GM10248 (cell line): Measurements from ENCODE around the gene SHC1.
"Not testable (repeated sequence)": the region's sequence is repeated elsewhere in the genome, so short reads cannot be mapped to it uniquely, and the experiment has no call there.

Experiments
- CTCF ChIA-PET: fragments of 300-600 bp; sonication (Branson Sonifier 250); formaldehyde crosslinking; extraction: SDS; loops from one replicate; lab custom pipeline; 2021; ENCODE audit warnings: antibody characterized with exemption; lab: Yijun Ruan, JAX
- POLR2A ChIA-PET: fragments of 350-650 bp; sonication (Branson Sonifier 250); formaldehyde crosslinking; extraction: SDS; loops from one replicate; lab custom pipeline; 2020; ENCODE audit warnings: antibody characterized with exemption; lab: Yijun Ruan, JAX
- DNase-seq: peaks from one replicate; pipeline ENCODE4 v3.0.0; 2012; ENCODE audit errors: extremely low spot score
- CTCF ChIP-seq: IDR thresholded peaks from 2 replicates; pipeline ENCODE4 v1.5.1; 2012; ENCODE audit warnings: mild to moderate bottlenecking, low read depth; ENCODE audit errors: extremely low read depth, missing control alignments, control extremely low read depth

The SHC1 gene

GRCh38 chr1:154990276-154990675 lies 19.7 kb upstream of the SHC1 start:
- ChIA-PET CTCF (interaction anchor here (0.9 to 5.5 kb wide), 3 partner anchors 9 to 20 kb away, joined by 4 to 48 read pairs (median 4); partner anchors contain the start of gene SHC1), POLR2A (no interaction called here)
- no peak for TF ChIP-seq CTCF
- DNase-seq: no peak

DNA sequence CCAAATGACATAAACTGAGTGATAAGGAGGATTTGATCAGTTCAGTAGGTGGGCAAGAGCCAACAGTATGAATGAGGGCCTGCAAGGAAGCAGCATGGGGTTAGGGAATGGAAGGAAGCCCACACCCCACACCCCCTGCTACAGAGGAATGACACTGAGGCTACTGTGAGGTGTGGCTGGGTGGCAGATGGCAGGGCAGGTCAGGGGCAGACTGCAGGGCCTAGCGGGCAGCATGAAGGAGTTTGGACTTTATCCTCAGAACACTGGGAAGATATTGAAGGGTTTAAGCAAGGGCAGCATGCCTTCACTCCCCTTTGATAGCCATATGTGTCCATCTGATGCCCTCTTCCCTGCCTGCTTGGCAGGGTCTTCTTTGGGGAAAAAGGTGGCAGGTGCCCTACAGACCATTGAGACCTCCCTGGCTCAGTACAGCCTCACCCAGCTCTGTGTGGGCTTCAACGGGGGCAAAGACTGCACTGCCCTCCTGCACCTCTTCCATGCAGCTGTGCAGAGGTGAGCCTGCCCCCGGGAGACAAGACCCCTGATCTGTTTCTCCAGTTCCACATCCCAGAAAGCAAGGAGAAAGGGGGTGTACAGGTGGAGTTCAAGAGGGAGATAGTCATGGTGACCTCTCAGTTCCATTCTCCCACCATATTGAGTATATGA lies 18.8 kb upstream of the SHC1 start:
- CTCF ChIA-PET: interaction anchor here (1.6 to 5.5 kb wide), 4 partner anchors 10 to 72 kb away, joined by 4 to 48 read pairs (median 8); partner anchors contain the start of gene SHC1
- DNase-seq: no peak
- POLR2A ChIA-PET: no interaction called here
- no peak for TF ChIP-seq CTCF

GRCh38 chr1:154988058-154988954 lies 17.8 kb upstream of the SHC1 start:
- ChIA-PET CTCF (interaction anchor here (0.8 to 5.5 kb wide), 11 partner anchors 8 to 103 kb away, joined by 3 to 48 read pairs (median 4); partner anchors contain the start of genes CKS1B and ZBTB7B), POLR2A (interaction anchor here (0.6 to 1.3 kb wide), 2 partner anchors 11 to 33 kb away, joined by 3 read pairs; no protein-coding TSS in a partner anchor)
- no peak for DNase-seq
- TF ChIP-seq CTCF: peak; percentile 4

- no peak for DNase-seq
- ChIA-PET CTCF (interaction anchor here (1.3 to 5.5 kb wide), 5 partner anchors 8 to 43 kb away, joined by 3 to 48 read pairs (median 7); no protein-coding TSS in a partner anchor), POLR2A (interaction anchor here (0.6 to 1.3 kb wide), 2 partner anchors 12 to 34 kb away, joined by 3 read pairs; no protein-coding TSS in a partner anchor)
- no peak for TF ChIP-seq CTCF
These were observed 16.8 kb upstream of the SHC1 start for GRCh38 chr1:154987326-154987725.

- CTCF ChIA-PET: interaction anchor here (1.4 to 5.5 kb wide), 3 partner anchors 10 to 43 kb away, joined by 4 to 48 read pairs (median 9); no protein-coding TSS in a partner anchor
These were observed 16.2 kb upstream of the SHC1 start for GRCh38 chr1:154986736-154987135.

GRCh38 chr1:154983776-154984466 lies 13.4 kb upstream of the SHC1 start:
- DNase-seq: no peak
- TF ChIP-seq CTCF: no peak
- ChIA-PET POLR2A (interaction anchor here (1.9 to 2.5 kb wide), 2 partner anchors 9 to 10 kb away, joined by 8 to 9 read pairs; partner anchors contain the start of genes CKS1B and LENEP), CTCF (interaction anchor here (1.0 to 6.4 kb wide), 6 partner anchors 9 to 101 kb away, joined by 4 to 43 read pairs (median 8); partner anchors contain the start of genes LENEP and PBXIP1)

More at GRCh38 chr1:154986736-154987135, 16.2 kb upstream of the SHC1 start:
- not testable (repeated sequence) for DNase-seq
- POLR2A ChIA-PET: interaction anchor here (0.5 kb wide), 1 partner anchor 9 kb away, joined by 3 read pairs; no protein-coding TSS in a partner anchor
